Non-pigmented ciliary epithelial cell (primary cell): ENCODE results near the gene RASD1.

Source experiments
- DNase-seq: peaks from one replicate; pipeline ENCODE4 v3.0.0-alpha.2; 2010; ENCODE audit warnings: low read depth

Gene RASD1

GRCh38 chr17:17510456-17511292 is 14.5 kb upstream of the RASD1 start:
- DNase-seq: no peak

GRCh38 chr17:17509601-17510425 is 13.6 kb upstream of the RASD1 start:
- no peak for DNase-seq

GRCh38 chr17:17508646-17509591 is 12.7 kb upstream of the RASD1 start:
- no peak for DNase-seq

GRCh38 chr17:17508019-17508535 is 11.9 kb upstream of the RASD1 start:
- no peak for DNase-seq

GRCh38 chr17:17507465-17508011 is 11.3 kb upstream of the RASD1 start:
- DNase-seq: no peak

GRCh38 chr17:17506893-17507464 is 10.8 kb upstream of the RASD1 start:
- DNase-seq: no peak

- no peak for DNase-seq
Measured at GRCh38 chr17:17506181-17506741, 10.1 kb upstream of the RASD1 start.

- no peak for DNase-seq
Measured at GRCh38 chr17:17505610-17506171, 9.5 kb upstream of the RASD1 start.

GRCh38 chr17:17505151-17505550 is 9.0 kb upstream of the RASD1 start:
- no peak for DNase-seq

GRCh38 chr17:17504341-17505140 is 8.3 kb upstream of the RASD1 start:
- DNase-seq: no peak

- DNase-seq: no peak
Measured at GRCh38 chr17:17503566-17504130, 7.5 kb upstream of the RASD1 start.

GRCh38 chr17:17502741-17503565 is 6.8 kb upstream of the RASD1 start:
- no peak for DNase-seq

- DNase-seq: no peak
Measured at GRCh38 chr17:17500999-17501605, 4.9 kb upstream of the RASD1 start.

- DNase-seq: no peak
Measured at GRCh38 chr17:17499402-17500145, 3.4 kb upstream of the RASD1 start.

GRCh38 chr17:17498606-17499301 is 2.6 kb upstream of the RASD1 start:
- DNase-seq: no peak

- DNase-seq: no peak
Measured at GRCh38 chr17:17497845-17498520, 1.8 kb upstream of the RASD1 start.
